ENCODE results near the gene WDR82.

WDR82 gene

GRCh38 chr3:52306978-52307377 is 28.5 kb upstream of the WDR82 start:
- DNase-seq: no peak

- no peak for DNase-seq
These were observed 27.5 kb upstream of the WDR82 start for GRCh38 chr3:52305926-52306325.

GRCh38 chr3:52303811-52304210 is 25.4 kb upstream of the WDR82 start:
- DNase-seq: no peak

GRCh38 chr3:52302426-52303145 is 24.1 kb upstream of the WDR82 start:
- no peak for DNase-seq

GRCh38 chr3:52299879-52300611 is 21.6 kb upstream of the WDR82 start:
- DNase-seq: no peak

GRCh38 chr3:52299247-52299878 is 20.9 kb upstream of the WDR82 start:
- DNase-seq: peak; percentile 48

GRCh38 chr3:52298149-52299098 is 20.0 kb upstream of the WDR82 start:
- DNase-seq: no peak

GRCh38 chr3:52297242-52298148 is 19.0 kb upstream of the WDR82 start:
- DNase-seq: no peak

GRCh38 chr3:52295671-52296208 is 17.3 kb upstream of the WDR82 start:
- DNase-seq: no peak

- DNase-seq: no peak
These were observed 16.1 kb upstream of the WDR82 start for GRCh38 chr3:52294320-52295150.

- DNase-seq: no peak
These were observed 15.3 kb upstream of the WDR82 start for GRCh38 chr3:52293491-52294319.

GRCh38 chr3:52292247-52293065 is 14.0 kb upstream of the WDR82 start:
- DNase-seq: no peak

GRCh38 chr3:52291508-52292181 is 13.2 kb upstream of the WDR82 start:
- peak; percentile 31 for DNase-seq

GRCh38 chr3:52290596-52291507 is 12.4 kb upstream of the WDR82 start:
- DNase-seq: peak; percentile 20

GRCh38 chr3:52289747-52290595 is 11.5 kb upstream of the WDR82 start:
- peak; percentile 29 for DNase-seq

GRCh38 chr3:52289338-52289746 is 10.9 kb upstream of the WDR82 start:
- peak; percentile 18 for DNase-seq

Measured in left hindlimb (tissue), 1 donor.